ENCODE results near the gene SNORC. TPM values are rescaled to one million over a fixed set of nuclear protein-coding genes. Genes with fewer than 3 reads are reported as not detected.

SNORC gene
- total and polyA plus RNA-seq, 2 donors (not counting 1 experiment from before 2014, with no cell fraction given) = 0.91 to 0.94 TPM

GRCh38 chr2:232838406-232838874, 31.6 kb upstream of the SNORC start:
- peak overlapping the region; percentile 30 for H3K9ac ChIP-seq (ENCODE audit: low read length)
- no peak for TF ChIP-seq CTCF (IDR thresholded peaks at IDR 0.05)
- TF ChIP-seq EZH2 (IDR thresholded peaks at IDR 0.05; ENCODE audit: borderline replicate concordance, insufficient read depth, low read depth, low read length, poor library complexity, severe bottlenecking) = no peak
- 37% methylated on average over 2 of the region's 2 CpGs for WGBS (ENCODE audit: insufficient coverage)
- H3K9me3 Mint-ChIP-seq (ENCODE audit: insufficient read depth) = no peaks in the 10 kb centered on the region
- peak overlapping the region; percentile 23 for H3K4me3 Mint-ChIP-seq
- H3K9me3 ChIP-seq (ENCODE audit: control extremely low read depth in 1 of 3, control insufficient read depth in 2 of 3, insufficient read depth in 1 of 3, low read length in 2 of 3) = no peaks in the 10 kb centered on the region
- intact Hi-C loops (cut with micrococcal nuclease) = no loop called here
- H3K27me3 Mint-ChIP-seq = no peaks in the 10 kb centered on the region
- no peaks in the 10 kb centered on the region for H3K27me3 ChIP-seq (replicated peaks in 1 of 4; ENCODE audit: control extremely low read depth in 1 of 4, control insufficient read depth in 3 of 4, insufficient read depth in 4 of 4, low read length in 3 of 4)
- H2AFZ ChIP-seq (ENCODE audit: insufficient read depth, low read depth, low read length, poor library complexity, severe bottlenecking) = peak overlapping the region; percentile 16
- DNase-seq (peak; percentile 50), ATAC-seq (ENCODE audit: low read depth) (peak; percentile 87)
- H3K27ac ChIP-seq (ENCODE audit: low read length in 2 of 2) = peak overlapping the region; percentile 48 to 77
- peak overlapping the region; percentile 64 for H3K27ac Mint-ChIP-seq
- peaks cover 33% of the 10 kb centered on the region for H3K4me1 Mint-ChIP-seq
- no peaks in the 10 kb centered on the region for H4K20me1 ChIP-seq (ENCODE audit: control insufficient read depth, insufficient read depth, low read length, poor library complexity, severe bottlenecking)
- ChIA-PET CTCF (no interaction called here), POLR2A (no interaction called here)
- peaks cover 21 to 23% of the 10 kb centered on the region in 2 donors for H3K4me1 ChIP-seq (ENCODE audit: control insufficient read depth in 2 of 2, insufficient read depth in 2 of 2, low read length in 2 of 2)
- peaks cover 1% of the 10 kb centered on the region for H3K79me2 ChIP-seq (ENCODE audit: control insufficient read depth, insufficient read depth, low read length)
- no peak overlapping the region for H3K4me3 ChIP-seq (ENCODE audit: control extremely low read depth in 1 of 5, extremely low read depth in 1 of 5, insufficient read depth in 1 of 5, low read depth in 2 of 5, low read length in 4 of 5)
- H3K4me2 ChIP-seq (replicated peaks; ENCODE audit: low read depth, low read length, poor library complexity, severe bottlenecking) = peak overlapping the region; percentile 54
- H3K36me3 ChIP-seq (replicated peaks in 1 of 2; ENCODE audit: control extremely low read depth in 1 of 2, control insufficient read depth in 1 of 2, extremely low read depth in 1 of 2, insufficient read depth in 2 of 2, low read length in 1 of 2) = peaks cover 2 to 64% of the 10 kb centered on the region in 2 experiments

GRCh38 chr2:232839411-232840079, 30.5 kb upstream of the SNORC start:
- CTCF ChIA-PET = no interaction called here
- 27% methylated on average over 5 of the region's 9 CpGs for WGBS (ENCODE audit: insufficient coverage)
- intact Hi-C loops (cut with micrococcal nuclease) = no loop called here

More at GRCh38 chr2:232839411-232840079, 30.5 kb upstream of the SNORC start:
- H3K27me3 Mint-ChIP-seq = no peaks in the 10 kb centered on the region
- H3K27ac Mint-ChIP-seq = peak overlapping the region; percentile 85
- TF ChIP-seq CTCF (IDR thresholded peaks at IDR 0.05) (no peak), EZH2 (IDR thresholded peaks at IDR 0.05; ENCODE audit: borderline replicate concordance, insufficient read depth, low read depth, low read length, poor library complexity, severe bottlenecking) (no peak)
- Histone ChIP-seq H3K9ac (ENCODE audit: low read length) (no peak overlapping the region), H3K27me3 (replicated peaks in 1 of 4; ENCODE audit: control extremely low read depth in 1 of 4, control insufficient read depth in 3 of 4, insufficient read depth in 4 of 4, low read length in 3 of 4) (no peaks in the 10 kb centered on the region), H3K4me3 (ENCODE audit: control extremely low read depth in 1 of 5, extremely low read depth in 1 of 5, insufficient read depth in 1 of 5, low read depth in 2 of 5, low read length in 4 of 5) (no peak overlapping the region), H3K4me2 (replicated peaks; ENCODE audit: low read depth, low read length, poor library complexity, severe bottlenecking) (peak overlapping the region; percentile 54), H2AFZ (ENCODE audit: insufficient read depth, low read depth, low read length, poor library complexity, severe bottlenecking) (no peak overlapping the region), H3K9me3 (ENCODE audit: control extremely low read depth in 1 of 3, control insufficient read depth in 2 of 3, insufficient read depth in 1 of 3, low read length in 2 of 3) (no peaks in the 10 kb centered on the region), H3K27ac (ENCODE audit: low read length in 2 of 2) (peak overlapping the region in 1 of 2 donors; percentile 77), H3K79me2 (ENCODE audit: control insufficient read depth, insufficient read depth, low read length) (no peaks in the 10 kb centered on the region), H4K20me1 (ENCODE audit: control insufficient read depth, insufficient read depth, low read length, poor library complexity, severe bottlenecking) (no peaks in the 10 kb centered on the region), H3K4me1 (ENCODE audit: control insufficient read depth in 2 of 2, insufficient read depth in 2 of 2, low read length in 2 of 2) (peaks cover 21 to 23% of the 10 kb centered on the region in 2 donors), H3K36me3 (replicated peaks in 1 of 2; ENCODE audit: control extremely low read depth in 1 of 2, control insufficient read depth in 1 of 2, extremely low read depth in 1 of 2, insufficient read depth in 2 of 2, low read length in 1 of 2) (peaks cover 5 to 60% of the 10 kb centered on the region in 2 experiments)
- H3K4me1 Mint-ChIP-seq = peaks cover 33% of the 10 kb centered on the region
- ATAC-seq (ENCODE audit: low read depth) (no peak), DNase-seq (no peak)
- H3K4me3 Mint-ChIP-seq = no peak overlapping the region
- POLR2A ChIA-PET = interaction anchor here (0.6 kb wide), 1 partner anchor 518 kb away, joined by 3 read pairs; no protein-coding TSS in a partner anchor
- no peaks in the 10 kb centered on the region for H3K9me3 Mint-ChIP-seq (ENCODE audit: insufficient read depth)
